ENCODE measurements around the gene NOL9.
"Not testable (repeated sequence)": the region's sequence is repeated elsewhere in the genome, so short reads cannot be mapped to it uniquely, and the experiment has no call there.

The NOL9 gene

DNA sequence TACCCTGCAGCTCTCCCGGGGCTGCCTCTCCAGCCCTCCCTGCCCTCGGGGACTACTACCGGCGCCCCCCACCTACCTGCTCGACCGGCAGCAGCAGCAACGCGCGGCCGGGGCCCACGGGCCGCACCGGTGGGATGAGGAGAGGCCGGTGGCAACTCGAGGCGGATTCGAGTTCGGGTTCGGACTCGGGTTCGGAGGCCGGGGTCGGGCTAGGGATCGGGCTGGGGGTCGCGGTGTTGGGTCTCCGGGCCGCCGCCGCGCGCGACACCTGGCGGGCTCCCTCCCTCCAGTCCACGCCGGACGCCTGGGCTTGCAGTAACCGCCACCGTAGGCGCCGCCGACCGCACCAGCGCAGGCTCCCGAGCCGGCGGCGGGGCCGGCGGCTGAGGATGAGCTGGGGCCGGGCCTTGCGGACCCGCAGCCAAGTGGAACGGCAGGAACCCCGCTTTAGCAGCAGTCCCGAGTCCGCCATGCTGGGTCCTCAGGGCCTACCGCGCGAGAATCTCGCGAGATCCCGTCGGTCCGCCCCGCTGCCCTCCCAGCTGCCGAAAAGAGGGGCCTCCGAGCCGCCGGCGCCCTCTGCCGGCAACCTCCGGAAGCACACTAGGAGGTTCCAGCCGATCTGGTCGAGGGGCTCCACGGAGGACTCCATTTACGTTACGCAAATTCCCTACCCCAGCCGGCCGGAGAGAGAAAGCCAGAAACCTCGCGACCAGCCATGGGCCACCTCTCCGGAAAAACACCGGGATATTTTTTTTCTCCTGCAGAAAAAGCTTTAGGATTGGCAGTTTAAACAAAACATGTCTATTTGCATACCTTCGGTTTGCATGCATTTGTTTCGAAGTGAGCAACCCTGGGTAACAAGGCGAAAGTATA, at the start of gene NOL9:
Gene NOL9, minus strand, starts transcription at position 483 of the 876 bp plus-strand sequence. Its CDS starts 11 bp downstream, at position 472.
- peak; percentile 95 for DNase-seq

DNA sequence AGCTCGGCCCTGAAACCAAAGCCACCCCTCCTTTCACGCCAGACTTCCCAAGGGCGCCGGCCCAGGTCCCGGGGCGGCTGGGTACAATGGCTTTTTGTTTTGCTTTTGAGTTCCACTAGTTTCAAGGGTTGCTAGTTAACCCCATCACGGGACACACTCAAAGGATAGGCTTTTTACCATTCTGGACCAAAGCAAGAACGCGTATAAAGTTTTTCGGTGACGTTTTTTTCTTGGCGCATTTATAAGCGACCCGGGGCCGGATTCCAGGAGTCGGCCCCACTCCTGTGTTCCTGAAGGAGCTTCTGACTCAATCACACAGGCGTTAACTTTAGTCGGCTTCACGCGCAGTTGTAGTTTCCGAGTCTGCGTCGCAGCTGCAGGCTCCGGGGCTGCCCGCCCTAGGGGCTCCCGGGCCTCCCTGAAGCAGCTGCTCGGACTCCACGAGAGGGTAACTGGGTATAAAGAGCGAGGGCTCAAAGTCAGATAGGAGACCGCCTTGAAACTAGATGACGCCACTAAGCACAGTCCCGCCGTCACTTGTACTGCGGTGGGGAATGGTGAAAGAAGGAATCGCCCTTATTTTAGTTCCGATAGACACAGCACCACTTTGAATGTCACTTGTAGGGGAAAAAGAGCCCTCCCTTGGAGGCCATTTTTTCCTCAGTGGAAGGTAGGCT, 49.1 kb upstream of the NOL9 start:
- no peak for DNase-seq

DNA sequence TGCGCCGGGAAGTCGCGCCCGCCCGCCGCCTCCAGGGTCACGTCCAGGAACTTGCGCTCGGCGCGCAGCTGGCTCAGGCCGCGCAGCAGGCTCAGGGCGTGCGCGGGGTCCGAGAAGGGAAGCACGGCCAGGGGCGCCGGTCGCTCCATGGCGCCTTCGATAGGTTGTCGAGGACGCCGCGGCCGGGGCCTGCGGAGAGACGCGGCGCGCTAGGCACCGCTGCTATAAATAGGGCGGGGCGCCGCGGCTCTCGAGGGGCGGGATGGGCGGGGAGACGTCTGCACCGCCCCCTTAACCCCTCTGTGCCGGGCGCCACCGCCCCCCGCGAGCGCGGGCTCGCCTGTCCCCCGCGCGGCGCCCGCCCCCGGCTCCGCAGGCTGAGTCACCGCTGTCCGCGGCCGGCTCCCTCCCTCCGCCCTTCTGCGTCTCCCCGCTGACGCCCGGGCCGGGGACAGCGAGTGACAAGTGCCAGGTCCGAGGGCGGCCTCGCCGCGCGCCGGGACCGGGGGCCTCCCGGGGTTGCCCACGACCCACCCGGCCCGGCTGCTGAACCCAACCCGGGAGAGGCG, 48.4 kb upstream of the NOL9 start, which contains the start of gene KLHL21:
Gene KLHL21, minus strand, starts transcription at position 201 of the 569 bp plus-strand sequence. Its CDS starts 52 bp downstream, at position 149.
- peak; percentile 61 for DNase-seq

DNA sequence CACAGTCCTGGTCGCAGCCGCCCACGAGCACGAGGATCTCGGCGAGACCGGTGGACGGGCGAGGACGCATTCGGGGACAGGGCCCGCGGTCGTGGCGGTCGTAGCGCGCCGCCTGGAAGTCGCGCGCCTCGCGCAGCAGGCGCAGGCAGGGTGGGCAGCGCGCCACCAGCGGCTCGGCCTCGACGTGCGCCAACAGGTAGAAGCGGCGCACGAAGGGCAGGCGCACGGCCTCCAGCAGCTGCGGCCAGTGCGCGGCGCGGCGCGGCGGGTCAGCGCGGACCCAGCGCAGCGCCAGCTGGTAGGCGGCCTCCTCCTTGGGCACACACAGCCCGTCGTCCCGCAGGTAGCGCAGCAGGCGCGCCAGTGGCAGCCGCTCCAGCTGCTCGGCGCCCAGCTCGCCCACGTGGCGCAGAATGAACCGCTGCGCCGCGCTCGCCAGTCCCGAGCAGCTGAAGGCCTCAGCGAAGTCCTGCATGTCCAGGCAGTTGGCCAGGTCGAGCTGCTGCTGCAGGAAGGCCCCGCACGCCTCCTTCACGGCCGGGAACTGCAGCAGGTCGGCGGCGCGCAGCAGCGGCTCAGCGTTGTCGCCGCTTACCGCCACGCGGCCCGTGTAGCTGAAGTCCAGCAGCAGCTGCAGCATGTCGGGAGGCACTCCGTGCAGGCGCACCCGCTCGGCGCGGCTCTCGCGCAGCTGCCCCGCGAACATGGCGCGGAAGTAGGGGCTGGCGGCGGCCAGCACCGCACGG, 47.8 kb upstream of the NOL9 start:
- DNase-seq = no peak

DNA sequence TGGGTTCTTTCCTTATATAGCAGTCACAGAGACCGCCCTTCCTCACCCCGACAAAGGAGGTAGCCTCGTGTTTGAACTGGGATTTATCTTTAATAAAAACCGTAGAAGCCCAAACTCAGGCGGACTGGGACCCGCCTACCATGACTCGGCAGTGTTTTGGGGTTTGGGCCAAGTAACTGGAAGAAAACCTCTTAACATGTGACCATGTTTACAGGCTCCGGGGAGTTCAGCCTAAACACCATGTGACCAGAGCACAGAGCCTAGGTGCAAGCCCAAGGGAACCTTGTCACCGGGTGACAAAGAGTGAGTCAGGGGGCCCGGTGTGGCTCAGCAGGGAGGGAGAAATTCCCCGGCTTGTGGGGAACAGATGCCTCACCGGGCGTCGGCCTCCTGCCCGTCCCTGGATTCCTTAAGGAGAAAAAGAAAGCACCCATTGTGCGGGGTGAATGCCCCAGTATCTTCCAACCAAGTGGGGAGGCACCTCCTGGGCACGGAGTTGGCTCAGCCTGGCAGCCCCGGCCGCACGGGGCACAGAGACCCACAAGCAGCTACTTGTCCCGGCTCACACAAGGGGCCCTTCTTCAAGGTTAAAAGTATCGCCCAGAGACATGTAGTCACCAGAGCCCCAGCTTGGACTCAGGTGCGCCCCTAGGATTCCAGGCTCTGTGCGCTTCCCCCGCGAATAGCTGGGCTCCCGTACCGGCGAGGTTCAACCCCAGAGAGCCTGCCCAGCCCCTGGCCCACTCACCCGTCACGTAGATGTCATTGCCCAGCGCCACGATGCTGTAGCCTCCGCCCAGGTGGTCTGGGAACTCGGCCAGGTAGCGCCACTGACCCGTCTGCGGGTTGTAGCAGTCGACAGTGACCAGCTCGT, 47.0 kb upstream of the NOL9 start:
- DNase-seq = peak; percentile 42

DNA sequence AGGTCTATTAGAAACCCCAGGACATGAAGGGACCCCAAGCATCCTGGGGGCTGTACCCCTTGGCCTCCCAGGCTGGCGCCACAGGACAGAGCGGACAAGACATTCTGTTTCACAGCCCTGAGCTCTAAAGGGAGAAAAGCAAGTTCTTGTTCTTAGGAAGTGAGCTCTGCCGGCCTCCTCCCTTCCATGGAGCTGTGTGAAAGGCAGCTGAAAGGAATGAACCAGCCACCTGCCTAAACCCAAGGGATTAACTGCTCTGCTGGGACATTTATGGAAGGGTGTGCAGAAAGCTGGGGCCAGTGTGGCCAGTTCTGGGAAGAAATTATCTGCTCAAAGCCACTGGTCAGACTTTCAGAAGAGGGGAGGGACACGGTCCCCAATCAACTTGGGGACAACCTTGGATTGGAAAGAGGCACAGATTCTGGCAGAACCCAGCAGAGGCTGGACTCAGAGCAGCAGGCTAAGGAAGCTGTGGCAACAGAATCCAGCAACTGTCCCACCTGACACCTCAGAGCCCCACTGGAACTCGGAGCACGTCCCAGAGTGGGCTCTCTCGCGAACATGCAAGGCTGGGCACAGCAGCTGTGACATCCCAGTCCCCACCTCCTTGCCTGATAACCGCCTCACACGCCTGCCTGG, 46.2 kb upstream of the NOL9 start:
- DNase-seq = no peak

DNA sequence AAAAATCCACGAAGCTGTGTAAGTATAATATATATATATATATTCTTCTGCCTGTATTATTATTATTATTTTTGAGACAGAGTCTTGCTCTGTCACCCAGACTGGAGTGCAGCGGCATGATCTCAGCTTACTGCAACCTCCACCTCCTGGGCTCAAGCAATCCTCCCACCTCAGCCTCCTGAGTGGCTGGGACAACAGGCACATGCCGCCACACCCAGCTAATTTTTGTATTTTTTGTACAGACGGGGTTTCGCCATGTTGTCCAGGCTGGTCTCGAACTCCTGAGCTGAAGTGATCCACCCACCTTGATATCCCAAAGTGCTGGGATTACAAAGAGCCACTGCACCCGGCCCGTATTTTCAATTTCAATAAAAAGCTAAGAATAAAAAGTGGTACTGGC, 45.7 kb upstream of the NOL9 start:
- DNase-seq = not testable (repeated sequence)

DNA sequence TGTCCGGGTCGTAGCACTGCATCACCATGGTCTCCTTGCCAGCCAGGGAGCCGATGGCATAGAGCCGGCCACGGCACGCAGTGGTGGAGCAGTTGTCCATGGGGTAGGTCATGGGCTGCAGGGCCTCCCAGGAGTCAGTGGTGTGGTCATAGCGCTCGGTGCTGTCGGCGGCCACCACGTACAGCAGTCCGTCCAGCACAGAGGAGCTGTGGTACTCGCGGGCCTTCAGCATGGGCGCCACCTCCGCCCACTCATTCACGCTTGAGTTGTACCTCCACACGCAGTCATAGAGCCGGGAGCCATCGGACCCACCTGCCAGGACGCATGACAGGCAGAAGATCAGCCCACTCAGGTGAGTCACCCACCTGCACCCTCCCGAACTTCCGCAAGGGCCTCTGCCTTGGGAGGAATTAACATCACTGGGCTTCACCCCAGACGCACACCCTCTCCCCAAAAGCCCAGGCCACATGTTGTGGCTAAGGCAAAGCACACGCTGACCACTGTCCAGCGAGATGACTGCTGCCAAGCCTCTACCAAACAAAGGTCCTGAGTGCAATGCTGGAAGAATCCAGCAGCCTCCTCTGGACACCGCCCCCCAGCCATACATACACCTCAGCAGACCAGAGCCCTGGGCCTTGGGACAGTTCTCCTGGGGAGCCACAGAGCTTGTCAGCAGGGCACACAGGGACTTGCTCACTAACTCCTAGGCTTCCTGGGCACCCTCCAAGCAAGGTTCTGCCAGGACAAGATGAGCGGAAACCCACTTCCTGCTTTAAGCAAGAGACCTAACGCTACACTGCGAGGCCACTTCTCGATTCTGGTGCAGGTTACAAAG, 45.0 kb upstream of the NOL9 start:
- DNase-seq = no peak

DNA sequence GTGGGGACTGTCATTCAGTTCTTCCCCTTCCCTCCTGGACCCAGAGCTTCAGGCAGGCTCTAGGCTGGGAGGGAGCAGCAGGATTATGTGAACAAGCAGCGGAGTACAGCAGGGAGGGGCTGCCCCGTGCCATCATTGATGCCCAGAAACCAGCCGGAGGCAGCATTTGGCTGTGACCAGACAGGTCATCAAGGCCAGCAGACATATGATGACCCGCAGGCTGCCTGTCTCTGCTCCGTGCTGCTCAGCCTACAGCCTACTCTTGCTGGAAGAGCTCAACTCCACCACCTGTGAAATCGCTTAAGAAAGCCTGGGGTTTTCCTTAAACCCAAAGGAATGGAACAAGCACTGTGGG, 43.4 kb upstream of the NOL9 start:
- DNase-seq = no peak

DNA sequence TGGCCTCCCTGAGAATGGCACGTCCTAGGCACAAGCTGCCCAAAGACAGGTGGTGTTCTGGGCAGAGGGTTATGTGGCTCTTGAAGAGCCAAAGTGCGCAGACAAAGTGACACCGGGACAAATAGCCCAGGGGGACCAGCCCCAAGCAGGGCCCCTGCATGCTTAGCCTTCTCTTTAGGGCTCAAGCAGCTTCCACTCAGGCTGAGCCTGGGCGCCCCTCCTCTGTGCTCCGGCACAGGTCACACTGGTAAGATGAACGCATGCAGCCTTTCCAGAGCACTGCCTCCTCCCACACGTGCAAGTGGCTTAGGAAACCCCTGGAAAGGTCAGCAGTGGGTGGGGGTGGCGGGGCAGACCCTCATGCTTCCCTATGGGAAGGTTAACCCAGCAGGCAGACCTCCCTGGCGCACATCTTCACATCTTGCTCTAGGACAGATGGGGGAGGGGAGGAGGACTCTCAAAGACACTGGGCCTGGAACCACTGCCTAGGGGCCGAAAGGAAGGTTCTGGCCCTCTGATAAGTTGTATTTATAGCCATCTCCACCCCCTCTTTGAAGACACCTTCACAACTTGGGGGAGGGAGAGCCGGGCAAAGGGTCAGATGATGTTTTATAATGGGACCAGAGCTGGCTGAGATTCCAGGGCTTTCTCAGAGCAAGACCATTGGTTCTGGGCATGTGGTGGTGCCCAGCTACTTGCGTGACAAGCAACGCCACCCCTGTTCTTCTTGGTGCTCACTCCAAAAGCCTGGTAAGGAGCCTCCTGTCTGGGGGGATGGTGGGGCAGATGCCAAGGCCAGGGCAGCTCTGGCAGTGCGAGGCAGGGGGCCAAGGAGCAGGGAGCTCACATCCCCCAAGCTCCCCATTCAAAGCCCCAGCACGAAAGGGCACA, 42.8 kb upstream of the NOL9 start:
- no peak for DNase-seq

DNA sequence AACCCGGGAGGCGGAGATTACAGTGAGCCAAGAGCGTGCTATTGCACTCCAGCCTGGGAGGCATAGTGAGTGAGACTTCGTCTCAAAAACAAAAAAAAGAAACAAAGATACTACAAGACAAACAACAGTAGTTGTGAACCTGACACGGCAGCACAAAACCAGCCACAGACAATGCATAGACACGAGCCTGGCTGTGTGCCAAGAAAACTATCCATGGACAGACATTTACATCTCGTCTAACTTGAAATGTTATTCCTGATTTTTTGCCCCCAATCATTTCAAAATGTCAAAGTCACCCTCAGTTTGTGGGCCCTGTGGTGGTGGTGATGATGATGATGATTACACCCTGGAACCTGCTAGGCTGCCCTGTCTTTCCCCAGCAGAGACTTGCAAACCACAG, 42.0 kb upstream of the NOL9 start:
- DNase-seq = no peak

DNA sequence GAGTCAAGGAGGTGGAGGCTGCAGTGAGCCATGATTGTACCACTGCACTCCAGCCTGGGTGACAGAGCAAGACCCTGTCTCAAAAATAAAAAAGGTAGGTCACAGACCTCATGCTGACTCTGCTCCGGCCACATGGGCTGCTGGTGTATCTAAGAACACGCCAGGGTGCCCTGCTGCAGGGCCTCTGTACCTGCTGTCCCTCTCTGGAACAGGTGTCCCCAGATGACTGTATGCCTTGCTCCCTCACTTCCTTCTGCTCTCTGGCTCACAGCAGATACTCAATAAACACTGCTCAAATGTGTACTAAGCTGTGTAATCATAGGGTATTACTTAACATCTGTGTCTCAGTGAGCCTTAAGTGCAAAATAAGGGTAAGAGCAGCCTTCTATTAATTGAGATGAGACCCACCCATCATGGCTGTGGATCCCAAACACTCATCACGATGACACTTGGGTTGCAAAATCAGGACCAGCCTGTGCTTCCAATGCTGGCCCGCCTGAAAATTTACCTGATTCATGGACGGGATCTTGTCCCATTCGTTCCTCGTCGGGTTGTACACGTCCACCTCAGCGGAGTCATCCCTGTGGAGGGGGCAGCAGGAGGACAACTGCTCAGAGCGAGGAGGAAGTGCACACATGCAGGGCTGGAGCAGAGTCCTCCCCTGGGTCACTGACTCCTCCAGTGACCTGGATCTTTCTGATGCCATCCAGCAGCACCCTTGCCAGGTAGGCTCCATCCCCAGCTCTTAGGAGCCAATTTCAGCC, 40.8 kb upstream of the NOL9 start:
- DNase-seq = no peak

DNA sequence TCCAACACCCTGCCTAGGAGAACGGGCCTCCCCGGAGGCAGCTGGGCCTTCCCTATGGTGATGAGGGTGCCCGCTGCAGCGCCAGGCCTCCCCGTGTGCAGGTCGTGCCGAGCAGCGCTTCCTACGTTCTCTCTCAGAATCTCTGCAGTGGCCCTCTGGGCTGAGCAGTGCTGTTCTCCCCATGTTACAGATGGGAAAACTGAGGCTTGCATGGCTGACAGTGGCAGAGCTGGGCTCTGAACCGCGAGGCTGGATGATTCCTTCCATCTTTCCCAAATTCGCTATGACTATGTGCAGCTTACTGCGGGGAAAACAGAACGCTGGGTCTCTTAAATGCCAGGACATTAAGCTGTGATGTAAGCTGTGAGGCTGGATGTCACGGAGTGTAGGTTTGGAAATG, 39.5 kb upstream of the NOL9 start:
- no peak for DNase-seq

DNA sequence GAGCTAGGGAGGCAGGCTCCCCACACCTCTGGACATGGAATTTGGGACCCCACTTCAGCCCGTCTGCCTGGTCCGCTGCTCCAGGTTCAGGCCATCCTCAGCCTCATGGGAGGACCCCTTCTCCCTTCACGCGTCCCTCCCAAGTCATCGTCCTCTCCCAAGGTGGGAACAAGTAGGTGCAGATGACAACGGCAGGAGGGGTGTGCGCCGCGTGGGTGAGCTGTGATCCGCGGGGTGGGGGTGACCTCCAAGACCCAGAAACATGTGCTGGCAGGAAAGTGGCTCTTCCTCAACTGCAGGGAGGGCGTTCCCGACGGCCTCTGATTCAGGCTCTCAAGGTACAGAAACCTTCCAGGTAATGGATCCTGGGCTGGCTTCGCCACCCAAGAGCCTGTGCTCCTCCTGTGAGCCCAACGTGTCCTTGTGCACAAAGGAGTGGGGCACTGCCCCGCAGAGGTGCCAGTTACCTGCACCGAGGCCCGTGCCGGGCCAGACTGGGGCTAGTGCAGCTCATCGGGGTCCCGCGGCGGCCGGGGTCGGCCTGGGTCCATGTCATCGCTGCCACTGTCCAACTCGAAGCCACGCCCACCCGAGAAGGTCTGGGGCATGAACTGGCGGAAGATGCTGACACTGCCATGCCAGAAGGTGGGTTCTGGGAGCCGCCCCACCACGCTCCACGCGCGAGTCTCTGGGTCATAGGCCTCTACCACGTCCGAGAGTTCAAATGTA, 38.7 kb upstream of the NOL9 start:
- no peak for DNase-seq

DNA sequence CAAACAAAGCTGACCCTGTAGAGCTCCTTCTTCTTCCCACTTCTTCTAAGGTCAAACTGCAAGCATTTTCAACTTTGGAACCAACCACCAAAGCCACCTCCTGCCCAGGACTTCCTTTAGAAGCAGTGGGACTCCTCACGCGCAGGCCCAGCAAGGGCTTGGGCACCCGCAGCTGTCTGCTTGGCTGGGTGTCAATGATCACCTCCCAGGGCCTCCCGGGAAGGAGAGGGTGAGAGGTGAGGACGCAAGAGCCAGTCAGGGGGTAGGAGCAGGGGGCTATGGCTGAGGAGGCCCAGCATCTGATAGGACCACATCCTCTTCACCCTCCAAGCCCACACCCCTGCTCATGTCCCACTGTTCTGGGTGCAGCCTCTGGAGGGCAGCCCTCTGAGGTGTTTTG, 38.1 kb upstream of the NOL9 start:
- no peak for DNase-seq

DNA sequence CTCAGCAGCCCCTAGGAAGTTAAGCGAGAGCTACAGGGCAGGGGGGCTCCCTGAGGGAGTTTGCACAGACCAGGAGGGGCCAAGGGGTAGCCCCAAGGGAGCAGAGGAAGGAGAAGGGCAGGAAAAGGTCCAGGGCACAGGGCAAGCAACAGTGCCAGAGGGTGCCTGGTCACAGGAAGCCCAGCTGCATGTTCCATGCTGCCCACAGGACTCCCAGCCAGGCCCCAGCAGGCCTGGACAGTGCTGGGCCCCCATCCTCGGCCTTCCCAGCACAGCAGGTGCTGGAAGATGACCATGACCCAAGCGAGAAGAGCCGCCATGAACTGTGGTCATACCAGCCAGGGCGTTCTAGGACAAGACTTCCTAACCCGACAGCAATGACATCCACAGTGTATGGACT, 37.3 kb upstream of the NOL9 start:
- no peak for DNase-seq

DNA sequence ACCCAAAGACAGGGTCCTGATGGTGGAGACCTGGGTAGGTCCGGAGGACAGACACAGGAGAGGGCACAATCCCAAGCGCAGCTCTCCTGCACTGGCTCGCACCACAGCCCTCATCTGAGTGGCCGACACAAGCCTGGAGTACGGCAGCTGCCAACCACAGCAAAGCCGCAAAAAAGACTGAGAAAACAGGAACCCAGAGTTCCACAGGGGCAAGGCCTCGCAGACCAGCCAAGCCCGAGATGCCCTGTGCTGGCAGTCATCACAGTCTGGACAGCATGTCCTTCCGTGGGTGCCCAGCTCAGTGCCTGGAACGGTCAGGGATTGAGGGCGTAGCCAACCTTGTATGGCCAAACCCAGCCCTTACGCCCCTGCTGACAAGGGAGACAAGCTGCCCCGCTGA, 36.9 kb upstream of the NOL9 start:
- no peak for DNase-seq

DNA sequence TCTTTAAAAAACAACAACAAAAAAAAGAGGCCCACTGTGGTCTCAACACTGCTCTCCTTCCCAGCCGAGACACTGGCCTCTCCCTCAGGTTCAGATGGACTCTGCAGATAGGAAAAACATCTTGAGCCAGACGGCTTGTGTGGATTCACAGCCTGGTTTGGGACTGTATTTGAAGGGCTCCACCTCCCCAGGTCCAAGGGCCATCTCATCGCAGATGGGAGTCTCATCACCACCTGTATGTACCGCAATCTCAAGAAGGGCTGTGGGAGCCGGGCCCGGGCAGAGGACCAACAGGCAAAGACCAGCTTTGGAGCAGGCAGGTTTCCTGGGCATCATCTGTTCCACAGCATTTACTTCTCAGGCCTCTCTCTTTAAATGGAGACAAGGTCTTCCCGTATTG, 35.7 kb upstream of the NOL9 start:
- DNase-seq = no peak

Data from NCI-H345 (cell line).